Stimulated activated CD4-positive, alpha-beta T cell treated with anti-CD3 and anti-CD28 coated beads, Interleukin-12 subunit alpha, Interleukin-12 subunit beta, amount 100 ng/mL, for 24 hours (primary cell): ENCODE data around the gene MYL3.

Experiments
- DNase-seq, 2 experiments: peaks; one replicate each; pipeline ENCODE4 v3.0.0-alpha.2; 2020; ENCODE audit warnings: low read depth in 2 of 2

MYL3 gene

DNA sequence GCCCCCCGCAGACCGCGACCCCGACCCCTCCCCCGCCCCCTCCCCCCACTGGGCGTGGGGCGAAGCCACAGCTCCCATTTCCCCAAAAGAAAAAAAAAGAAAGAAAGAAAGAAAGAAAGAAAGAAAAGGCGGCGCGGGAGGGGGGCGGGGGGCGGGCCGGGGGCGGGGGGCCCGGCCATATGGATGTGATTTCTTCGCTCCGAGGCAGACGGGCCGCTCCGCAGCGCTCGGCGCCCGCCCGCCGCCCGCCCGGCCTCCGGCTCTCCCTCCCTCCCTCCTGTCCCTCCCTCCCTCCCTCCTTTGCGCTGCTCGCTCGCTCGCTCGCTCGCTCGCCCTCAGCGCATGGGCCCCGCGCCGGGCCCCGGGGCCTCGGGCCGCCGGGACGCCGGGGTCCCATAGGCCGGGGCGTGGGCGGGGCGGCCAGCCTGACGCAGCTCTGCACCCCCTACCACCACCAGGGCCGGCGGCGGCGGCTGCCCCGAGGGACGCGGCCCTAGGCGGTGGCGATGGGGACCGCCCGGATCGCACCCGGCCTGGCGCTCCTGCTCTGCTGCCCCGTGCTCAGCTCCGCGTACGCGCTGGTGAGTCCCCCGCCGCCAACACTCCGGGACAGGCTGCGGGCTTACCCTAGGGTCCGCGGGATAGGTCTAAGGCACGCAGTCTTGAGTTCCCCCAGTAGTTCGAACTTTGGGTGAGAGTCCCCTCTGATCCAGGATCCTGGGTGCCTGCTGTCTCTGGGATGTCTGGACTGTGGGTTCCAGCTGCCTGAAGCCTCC, 20.0 kb upstream of the MYL3 start:
- DNase-seq = no peak

DNA sequence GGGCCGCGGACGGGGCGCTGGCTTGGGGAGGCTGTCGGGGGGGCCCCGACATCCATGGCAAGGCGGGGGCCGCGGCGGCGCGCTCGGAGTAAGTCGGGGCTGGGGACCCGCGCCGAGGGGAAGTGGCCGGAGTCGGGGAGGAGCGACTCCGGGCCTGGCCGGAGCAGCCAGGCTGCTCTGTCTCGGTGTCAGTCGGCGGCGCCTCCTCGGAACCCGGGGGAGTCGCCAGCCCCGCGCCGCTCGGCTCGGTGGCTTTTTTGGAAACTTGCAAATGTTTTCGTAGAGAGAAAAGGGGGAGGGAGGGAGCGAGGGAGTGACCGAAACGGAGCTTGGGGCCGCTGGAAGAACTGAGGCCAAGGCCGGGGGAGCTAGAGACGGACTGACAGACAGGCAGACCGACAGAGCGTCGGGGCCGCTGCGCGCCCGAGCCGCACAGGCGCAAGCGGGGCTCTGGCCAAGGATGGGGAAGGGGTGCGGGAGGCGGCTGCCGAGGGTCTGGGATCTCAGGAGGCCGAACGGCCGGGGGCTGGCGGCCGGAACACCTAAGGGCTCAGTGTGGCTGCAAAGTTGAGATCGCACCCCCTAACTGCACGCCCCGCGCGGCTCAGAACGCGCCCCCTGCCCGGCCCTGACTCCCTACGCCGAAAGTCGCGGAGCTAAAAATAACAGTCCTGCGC, 19.3 kb upstream of the MYL3 start:
- DNase-seq = no peak

DNA sequence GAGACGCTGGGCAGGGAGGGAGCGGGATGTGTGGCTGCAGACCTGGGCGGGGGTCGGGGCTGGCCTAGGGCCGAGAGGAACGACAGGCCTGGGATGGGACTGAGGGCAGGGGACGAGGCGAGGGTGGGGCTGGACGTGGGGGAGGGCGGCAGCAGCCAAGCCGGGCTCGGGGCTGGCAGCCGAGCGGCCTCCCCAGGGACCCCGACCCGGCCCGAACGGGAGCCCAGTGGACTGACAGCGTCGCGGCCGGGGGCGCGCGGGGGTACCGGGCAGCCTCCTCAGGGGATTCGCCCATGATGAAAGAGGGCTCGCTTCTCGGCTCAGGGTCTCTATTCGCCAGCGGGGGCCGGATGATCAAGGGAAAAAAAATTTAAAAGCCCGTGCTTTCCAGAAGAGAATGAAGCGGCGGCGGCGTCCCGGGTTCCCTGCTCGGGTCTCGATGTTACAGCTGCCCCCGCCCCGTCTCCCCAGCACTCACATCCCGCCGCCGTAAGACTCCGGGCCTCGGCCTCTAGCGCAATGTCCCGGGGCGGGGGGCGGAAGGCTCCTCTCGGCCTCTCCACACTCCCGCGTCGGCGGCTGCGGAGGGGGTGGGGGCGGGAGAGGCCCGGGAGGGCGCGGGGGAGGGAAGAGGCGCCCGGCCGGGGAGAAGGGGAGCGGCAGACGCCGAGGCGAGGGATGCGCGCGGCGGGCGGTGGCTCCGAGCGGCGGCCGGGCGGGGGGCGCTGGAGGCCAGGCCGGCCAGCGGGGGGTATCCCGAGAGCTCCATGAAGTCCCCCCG, 18.5 kb upstream of the MYL3 start:
- DNase-seq = no peak

DNA sequence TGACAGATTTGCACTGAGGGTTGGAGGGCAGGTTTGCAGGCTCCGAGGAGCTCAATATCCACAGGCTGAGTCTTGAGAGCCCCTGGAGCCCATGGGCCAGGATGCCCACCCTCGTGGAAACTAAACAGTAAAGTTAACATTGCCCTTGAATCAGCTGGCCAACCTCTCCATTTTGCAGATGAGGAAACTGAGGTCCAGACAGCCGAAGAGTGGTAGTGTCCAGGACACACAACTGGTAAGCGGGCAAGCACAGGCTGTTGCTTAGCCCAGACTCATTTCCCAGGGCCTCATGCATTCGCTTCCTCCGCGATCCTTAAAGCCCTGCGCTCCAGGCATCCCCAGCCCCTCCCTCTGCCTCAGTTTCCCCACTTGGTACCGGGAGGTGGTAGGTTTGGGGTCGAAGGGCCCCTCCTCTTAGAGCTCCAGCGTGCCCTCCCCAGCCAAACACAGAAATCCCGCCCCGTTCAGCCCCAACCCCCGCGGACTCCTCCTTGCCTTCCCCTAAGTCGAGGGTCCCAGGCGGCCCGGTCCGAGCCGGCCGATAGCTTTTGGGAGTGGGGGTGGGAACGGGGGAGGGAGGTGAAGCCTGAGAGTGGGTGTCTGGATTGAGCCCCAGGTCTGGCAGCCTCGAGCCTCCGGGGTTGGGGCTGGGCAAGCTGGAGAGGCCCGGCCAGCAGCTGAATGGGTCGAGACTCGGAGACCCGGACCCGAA, 17.8 kb upstream of the MYL3 start:
- DNase-seq = no peak

DNA sequence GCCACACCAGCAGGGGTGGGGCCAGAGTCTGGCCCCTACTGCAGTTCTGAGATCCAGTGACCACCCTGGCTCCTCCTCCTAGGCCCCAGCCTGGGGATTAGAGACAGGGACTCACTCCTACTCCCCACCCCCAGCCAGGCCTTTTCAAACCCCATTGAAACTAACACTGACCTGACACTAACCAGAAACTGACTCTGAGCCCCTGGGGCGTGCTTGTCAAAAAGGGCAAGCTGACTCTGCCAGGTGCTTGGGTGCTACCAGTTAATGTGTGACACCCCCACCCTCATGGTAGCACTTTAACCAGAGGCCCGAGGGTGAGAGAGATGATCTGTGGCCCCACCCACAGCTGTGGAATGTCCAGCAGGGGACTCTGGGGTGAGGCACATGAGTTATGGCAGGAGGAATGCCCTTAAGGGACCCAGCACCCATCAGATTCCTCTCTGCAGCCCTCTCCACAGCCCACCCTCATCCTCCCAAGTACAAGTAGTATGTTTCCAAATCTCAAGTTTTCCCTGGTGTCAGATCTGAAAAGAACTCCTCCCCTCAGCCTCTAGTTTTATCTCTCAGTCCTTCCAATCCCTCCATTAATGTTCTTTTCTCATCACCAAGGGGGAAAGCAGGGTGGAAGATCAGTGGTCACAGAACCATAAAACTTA, 15.7 kb upstream of the MYL3 start:
- no peak for DNase-seq

DNA sequence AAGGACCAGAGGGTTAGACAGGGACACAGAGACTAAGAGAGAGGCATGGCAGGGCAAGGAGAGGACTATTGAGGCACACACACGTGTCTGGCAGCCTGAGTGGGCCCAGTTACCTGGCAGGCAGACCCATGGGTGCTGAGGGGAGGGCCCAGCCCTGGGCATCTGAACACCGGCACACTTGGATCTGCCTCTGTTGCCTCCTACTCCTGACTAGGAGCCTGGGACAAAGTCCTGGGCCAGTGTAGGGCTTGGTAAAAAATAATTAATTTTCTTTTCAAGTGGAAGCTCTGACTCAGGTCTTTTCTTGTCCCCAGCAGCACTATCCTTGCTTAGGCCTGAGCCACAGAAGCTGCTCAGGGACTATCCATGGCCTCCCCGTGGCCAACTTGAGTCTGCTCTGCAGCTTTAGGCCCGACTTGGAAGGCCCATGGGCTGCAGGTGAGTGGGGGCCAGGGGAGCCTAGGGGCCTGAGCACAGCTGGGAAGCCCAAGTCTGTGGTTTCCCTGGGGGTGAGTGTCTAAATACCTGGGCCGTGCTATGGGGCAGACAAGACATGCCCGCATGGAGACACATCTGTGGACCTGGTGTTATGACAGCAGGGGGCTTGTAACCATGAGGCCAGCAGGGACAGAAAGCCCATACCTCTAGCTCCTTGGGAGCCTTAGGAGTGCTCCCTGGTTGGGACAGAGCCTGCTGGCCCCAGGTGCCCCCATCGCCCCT, 14.3 kb upstream of the MYL3 start, which contains the start of gene PTH1R:
TSS of gene PTH1R (plus strand) at position 316 of the 720 bp plus-strand sequence. CDS start 5,839 bp downstream, outside the sequence.
- no peak for DNase-seq

DNA sequence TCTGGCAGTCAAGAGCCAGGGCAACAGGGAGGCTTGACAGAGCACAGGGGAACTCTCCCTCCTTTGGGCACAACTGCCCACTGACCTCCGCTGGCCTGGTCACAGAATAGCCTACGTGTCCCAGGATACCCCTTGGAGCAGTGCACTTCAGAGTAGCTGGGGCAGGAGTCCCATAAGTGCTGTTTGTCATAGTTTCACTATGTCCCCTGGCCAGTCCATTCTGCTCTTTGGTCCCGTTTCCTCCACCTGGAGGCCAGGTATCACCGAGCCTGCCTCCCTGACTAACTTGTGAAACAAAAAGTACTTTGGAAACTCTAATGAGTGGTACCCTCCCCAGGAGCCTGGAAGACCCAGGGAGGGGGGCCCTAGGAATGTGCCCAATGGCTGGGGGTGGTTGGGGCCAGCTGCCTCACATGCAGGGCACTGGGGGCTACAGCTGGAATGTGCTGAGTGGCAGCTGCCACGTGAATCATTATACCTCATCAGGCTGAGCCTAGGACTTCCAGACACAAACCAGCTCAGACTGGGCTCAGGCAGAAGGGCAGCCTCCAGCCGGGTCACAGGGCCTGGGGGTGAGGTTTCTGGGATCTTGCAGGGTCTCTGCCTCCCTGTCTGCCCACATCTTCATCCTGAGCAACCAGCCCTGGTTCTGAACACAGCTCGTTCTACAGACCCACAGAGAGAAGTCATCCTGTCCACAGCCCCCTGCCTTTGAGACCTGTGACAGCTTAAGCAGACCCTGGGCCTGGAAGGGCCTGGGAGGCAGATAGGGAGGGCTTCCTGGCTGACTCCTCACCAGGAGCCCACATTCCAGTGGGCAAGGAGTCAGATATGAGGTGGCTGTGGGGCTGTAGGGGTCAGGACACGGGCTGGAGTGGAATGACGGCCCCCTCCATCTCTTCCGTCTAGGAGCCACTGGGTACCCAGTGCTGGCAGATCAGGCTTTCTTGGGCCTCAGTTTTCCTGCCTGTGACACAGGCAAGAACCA, 13.4 kb upstream of the MYL3 start:
- no peak for DNase-seq

DNA sequence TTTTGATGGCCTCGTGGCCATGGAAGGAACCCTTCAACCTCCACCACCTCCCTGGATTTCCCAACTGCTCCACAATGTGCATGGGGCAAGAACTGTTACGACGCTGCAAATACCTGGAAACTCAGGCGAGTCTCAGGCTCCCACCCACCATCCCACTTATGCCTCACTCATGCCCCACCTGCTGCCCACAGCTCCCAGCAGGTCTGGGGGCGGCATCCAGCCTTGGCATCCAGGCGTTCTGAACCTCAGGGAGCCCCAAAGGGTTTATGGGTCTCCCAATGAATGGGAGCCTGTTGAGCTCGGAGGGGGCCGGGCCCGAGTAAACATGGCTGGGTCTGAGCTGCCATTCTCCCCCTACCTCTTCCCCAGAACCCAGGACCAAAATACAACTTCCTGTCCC, 12.3 kb upstream of the MYL3 start:
- no peak for DNase-seq

DNA sequence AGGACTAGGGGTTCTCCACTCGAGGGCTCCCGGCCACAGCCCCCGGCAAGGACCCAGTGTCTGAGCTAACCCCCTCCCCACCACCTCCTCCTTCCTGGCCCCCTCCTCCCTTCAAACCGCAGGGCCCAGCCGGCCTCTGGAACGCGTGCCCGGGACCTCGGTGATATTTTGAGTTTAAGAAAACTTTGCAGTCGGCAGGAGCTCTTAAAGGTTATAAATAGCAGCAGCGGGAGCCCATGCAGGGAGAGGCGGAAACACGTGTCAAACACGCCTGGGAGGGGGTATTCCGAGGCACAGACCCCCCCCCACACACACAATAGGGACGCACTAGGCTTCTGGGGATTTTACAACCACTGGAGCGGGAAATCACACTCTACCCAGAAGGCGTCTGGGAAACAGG, 11.2 kb upstream of the MYL3 start:
- no peak for DNase-seq

DNA sequence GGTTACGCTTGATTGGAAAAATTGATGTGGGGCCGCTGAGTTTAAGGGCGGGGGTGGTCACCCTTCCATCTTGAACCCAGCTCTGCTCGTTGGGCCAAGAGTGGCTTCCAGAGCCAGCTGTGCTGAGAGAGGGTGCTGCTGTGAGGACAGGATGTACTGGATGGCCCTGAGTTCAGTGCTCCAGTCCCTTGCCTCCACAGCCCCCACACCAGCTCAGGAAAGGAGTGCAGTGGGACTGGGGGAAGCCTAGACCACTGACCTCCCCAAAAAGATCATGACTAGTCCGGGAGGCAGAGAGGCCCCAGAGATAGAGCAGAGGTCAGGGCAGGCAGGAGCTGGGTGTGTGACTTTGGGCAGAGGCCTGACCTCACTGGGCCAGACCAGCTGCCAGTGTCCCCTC, 10.3 kb upstream of the MYL3 start:
- no peak for DNase-seq

DNA sequence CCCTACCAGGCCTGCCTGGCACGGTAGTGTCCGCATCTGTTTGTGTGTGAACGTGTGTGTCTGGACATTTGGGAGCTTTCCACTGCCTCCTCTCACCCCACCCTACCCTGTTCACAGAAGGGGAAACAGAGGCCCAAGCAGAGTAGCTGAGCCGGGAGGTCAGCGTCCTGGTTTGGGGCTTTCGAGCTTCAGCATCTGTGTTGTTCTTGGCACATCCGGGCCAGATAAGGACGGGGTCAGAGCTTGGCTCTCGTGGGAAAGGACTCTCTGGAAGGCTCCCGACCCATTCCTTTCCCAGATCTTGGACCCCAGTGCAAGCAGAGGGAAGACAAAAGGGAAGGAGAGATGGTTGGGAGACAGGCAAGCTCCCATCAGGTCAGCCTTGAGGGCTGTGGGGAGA, 8.0 kb upstream of the MYL3 start:
- DNase-seq = no peak

DNA sequence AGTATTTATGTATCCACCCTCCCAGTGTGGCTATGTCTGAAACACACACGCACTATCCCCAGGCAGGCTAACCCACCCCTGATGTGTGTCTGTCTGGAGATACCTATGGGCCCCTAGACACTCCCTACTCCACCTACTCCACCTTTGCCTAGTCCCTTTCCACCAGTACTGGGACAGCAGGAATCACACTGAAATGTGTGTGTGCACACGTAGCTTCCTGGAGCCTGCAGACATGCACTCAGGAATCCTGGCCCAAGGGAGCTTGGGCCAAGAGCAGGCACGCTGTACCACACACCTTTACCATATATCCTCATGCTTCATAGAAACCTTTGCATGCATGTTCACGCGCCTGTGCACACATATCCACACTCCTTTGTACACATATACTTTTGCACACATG, 7.4 kb upstream of the MYL3 start:
- no peak for DNase-seq

DNA sequence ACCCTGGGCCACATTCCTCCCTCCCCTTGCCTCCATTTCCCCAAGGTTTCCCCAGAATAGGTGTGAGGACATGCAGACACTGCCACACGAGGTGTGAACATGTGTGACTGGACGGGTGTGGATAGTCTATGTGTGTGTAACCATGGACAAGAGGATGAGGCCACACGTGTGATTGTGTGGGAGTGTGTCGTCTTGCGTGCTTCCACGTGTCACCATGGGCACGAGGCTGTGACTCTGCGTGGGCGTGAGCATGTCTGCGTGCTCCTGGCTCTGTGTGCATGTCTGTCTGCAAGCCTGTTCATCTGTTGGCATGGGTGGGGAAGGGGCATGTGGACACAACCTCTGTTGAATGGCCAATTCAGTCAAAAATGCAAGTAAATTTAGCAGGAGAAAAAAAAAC, 6.2 kb upstream of the MYL3 start:
- no peak for DNase-seq

DNA sequence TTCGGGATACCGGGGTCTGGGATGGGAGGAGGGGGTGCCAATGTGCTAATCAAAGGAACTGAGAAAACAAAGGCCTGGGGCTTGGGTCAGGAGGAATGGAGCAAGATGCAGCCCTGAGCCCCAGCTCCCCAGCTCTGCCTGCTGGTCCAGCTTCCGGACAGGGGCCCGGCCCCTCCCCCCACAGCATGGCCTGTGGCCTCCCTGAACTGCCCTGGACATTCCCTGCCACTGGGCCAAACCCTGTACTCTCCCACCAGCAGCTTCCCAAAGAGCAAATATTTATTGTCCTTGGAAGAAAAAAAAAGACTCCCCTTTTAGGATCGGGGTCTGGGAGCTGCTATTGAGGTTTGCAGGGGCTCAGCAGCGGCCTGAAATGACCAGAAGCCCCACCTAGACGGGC, 5.7 kb upstream of the MYL3 start:
- DNase-seq = no peak

DNA sequence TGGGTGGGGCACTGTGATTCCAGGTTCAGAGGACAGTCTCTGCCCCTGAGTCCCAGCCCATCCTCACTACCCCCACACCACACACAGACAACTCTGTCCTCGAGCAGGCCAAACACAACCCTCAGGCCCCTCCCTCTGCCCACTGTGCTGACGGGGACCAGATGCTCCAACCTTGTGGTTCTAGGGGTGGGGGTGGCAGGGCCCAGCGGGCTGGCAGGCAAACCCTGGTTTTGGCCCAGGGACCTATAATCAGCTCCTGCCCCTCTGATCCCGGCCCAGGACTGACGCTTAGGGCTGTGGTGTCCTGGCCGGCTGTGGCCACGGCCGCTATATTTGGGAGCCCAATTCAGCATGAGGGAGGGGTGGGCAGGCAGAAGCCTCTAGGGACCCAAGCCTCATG, 5.0 kb upstream of the MYL3 start:
- DNase-seq = no peak

DNA sequence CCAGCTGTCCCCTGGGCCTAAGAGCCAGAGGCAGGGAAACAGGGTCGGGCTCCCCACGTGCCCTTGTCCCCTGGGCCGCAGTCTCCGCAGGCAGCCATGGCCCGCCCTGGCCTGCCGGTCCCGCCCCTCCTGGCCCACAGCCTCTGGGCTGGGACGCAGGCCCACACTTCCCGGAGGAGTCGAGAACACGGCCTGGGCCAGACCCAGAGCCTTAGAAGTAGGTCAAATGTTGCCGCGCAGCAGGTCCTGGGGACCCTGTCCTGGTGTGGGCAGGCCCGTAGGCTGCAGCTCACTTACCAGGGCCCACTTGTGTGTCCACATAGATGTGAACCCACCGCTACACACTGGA, 4.3 kb upstream of the MYL3 start:
- DNase-seq = no peak

DNA sequence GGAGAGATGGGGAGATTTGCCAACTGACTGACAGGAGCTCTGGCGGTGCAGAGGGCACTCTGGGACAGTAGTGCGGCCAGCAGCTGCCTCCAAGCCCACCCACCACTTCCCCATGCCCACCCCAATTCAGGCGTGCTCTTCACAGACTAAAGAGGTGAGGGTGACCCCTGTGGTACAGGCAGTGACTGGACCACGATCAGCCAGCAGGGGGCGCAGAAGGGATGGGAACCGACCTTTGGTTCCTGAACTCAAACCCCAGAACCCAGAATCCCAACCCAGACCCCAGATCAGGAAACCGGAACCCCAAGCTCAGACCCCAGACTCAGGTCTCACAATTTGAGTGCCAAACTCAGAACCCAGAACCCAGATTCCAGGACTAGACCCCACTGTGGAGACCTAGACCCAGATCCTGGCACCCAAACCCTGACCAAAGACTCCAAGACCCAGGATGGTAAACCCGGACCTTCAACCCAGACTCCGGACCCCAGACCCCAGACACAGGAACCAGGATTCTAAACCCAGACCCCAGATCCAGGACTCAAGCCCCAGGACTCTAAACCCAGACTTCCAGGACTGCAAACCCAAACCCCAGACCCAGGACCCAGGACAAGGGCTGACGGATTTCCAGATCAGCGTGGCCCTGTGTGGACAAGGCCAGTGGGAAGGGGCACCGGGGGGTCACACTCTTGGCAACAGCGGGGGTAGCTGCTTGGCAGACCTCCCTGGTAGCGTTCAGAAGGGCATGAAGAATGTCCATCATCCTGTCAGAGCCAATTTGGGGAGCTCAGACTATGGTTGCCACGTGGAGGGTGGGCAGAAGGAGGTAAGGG, 3.7 kb upstream of the MYL3 start:
- DNase-seq = peak; percentile 67 to 86

DNA sequence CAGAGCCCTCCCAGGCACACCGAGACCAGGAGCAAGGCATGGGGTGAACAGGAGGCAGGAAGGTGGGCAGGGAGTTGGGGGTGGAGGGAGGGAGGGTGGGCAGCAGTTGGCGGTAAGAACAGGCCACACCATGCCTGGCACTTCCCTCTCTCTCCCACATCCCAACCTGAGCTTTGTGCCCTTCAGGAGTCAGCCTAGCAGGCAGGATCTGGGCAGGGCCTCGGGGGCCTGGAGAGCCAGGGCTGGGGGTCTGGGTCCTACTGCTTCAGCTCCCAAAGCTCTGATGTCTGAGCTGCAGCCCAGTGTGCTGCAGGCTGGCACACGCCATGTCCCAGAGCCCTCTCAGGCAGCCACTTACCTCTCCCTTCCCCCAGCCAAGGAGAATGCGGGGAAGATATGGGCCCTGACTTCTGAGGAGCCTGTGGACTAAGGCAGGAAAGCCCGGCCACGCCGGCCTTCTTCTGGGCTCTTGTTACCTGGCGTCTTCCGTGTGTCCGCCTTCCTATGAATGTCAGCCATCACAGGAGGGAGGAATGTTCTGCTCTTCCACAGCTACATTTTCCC, 2.9 kb upstream of the MYL3 start:
- DNase-seq = no peak

DNA sequence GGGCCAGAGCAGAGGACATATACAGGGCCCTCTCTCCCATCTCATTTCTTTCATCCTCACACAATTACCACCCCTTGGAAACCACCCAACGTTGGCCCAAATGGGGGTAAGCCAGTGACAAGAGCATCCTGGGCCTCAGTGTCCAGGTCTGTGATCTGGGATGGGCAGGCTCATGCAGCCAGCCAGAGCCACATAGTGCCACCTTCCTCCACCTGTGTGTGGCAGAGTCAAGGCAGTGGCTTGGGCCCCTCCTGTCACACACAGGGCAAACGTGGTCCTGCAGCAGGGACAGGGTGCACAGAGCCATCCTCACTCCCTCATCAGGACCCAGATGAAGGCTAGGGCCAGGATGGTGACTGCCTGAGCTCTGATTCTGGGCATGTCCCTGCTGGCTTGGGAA, 2.3 kb upstream of the MYL3 start:
- DNase-seq = no peak
